OCI-LY1 (cell line): ENCODE results near the gene GRIP1.

Experiments
- EZH2 ChIP-seq: fragments of 200-600 bp; sonication (generic), shearing (Covaris generic); IDR thresholded peaks from 2 replicates; pipeline ENCODE4 v1.8.0; 2017; ENCODE audit warnings: borderline replicate concordance, mixed run types, mild to moderate bottlenecking, antibody characterized with exemption, low read length, moderate library complexity, mixed read lengths
- TF ChIP-seq, protein P1 (sequence below): fragments of 200-600 bp; sonication (generic), shearing (Covaris generic); IDR thresholded peaks from 2 replicates; pipeline ENCODE4 v1.5.1; 2017; ENCODE audit warnings: mild to moderate bottlenecking, antibody characterized with exemption, low read length, moderate library complexity, mixed read lengths

DNA sequence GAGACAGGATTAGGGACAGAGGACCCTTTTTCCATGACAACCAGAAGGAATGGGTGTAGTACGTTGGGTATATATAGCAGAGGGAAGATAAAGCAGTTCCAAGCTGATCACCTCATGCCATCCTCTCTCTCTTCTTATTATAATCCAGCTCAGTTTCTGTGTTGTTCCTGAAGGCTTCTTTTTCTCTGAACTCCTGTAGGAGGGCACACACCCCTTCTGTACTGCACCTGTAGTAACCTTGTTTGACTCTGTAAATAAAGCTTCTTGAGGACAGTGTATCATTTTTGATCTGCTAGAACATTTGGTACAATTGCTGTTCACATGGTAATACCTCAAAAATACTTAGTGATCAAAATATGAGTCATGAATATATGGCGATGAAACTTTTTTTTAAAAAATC is 343.1 kb downstream of the GRIP1 start:
- TF ChIP-seq, protein P1, sequence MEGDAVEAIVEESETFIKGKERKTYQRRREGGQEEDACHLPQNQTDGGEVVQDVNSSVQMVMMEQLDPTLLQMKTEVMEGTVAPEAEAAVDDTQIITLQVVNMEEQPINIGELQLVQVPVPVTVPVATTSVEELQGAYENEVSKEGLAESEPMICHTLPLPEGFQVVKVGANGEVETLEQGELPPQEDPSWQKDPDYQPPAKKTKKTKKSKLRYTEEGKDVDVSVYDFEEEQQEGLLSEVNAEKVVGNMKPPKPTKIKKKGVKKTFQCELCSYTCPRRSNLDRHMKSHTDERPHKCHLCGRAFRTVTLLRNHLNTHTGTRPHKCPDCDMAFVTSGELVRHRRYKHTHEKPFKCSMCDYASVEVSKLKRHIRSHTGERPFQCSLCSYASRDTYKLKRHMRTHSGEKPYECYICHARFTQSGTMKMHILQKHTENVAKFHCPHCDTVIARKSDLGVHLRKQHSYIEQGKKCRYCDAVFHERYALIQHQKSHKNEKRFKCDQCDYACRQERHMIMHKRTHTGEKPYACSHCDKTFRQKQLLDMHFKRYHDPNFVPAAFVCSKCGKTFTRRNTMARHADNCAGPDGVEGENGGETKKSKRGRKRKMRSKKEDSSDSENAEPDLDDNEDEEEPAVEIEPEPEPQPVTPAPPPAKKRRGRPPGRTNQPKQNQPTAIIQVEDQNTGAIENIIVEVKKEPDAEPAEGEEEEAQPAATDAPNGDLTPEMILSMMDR: no peak
- TF ChIP-seq EZH2: no peak
